GM12872 (cell line): ENCODE measurements around the gene TJP1.

ENCODE experiments used
- TF ChIP-seq, protein P1 (sequence below): IDR thresholded peaks from 3 replicates; pipeline ENCODE4 v1.5.1; 2011; ENCODE audit warnings: low read depth, mild to moderate bottlenecking, low read length, moderate library complexity; ENCODE audit not compliant: insufficient read depth

TJP1 gene

DNA sequence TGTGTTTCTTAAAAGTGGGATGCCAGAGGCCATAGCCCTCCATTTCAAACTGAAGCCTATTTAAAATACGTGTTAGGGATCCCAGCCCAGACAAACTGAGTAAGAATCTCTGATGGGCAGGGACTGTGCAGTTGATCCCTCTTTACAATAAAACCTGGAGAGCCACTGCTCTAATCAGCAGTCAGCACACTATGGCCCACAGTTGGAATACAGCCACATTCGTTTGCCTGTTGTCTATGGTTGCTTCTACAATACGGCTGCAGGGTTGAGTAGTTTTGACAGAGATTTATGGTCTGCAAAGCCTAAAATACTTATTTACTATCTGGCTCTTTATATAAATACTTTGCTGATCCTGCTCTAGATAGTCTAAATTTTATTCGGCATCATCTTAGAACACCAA, 32.4 kb downstream of the TJP1 start:
- TF ChIP-seq, protein P1, sequence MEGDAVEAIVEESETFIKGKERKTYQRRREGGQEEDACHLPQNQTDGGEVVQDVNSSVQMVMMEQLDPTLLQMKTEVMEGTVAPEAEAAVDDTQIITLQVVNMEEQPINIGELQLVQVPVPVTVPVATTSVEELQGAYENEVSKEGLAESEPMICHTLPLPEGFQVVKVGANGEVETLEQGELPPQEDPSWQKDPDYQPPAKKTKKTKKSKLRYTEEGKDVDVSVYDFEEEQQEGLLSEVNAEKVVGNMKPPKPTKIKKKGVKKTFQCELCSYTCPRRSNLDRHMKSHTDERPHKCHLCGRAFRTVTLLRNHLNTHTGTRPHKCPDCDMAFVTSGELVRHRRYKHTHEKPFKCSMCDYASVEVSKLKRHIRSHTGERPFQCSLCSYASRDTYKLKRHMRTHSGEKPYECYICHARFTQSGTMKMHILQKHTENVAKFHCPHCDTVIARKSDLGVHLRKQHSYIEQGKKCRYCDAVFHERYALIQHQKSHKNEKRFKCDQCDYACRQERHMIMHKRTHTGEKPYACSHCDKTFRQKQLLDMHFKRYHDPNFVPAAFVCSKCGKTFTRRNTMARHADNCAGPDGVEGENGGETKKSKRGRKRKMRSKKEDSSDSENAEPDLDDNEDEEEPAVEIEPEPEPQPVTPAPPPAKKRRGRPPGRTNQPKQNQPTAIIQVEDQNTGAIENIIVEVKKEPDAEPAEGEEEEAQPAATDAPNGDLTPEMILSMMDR, result no peak

DNA sequence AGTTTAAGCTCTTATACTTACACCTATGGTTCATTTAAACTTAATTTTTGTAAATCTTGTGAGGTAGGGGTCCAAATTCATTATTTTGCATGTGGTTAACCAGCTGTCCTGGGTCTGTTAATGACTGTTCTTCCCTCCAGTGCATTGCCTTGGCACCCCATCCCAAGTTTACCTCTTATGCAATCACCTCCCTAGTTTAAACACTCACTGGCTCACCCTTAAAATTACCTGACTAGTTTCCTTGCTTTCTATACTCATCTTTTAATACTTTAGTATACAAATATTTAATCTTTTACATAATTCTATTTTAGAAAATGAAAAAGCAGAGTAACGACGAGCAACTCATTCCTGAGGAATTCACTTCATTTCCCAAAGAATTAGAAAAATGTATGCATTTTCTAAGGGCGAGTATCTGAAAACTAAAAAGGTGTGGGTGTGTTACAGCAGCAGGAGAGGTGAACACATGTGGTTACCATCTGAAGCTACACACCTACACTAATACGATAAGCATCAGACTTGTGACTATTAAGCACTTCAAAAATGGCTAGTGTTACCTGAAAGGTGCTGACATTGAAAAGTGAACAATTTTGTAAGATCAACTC, 33.7 kb downstream of the TJP1 start:
- TF ChIP-seq, protein P1, result no peak

DNA sequence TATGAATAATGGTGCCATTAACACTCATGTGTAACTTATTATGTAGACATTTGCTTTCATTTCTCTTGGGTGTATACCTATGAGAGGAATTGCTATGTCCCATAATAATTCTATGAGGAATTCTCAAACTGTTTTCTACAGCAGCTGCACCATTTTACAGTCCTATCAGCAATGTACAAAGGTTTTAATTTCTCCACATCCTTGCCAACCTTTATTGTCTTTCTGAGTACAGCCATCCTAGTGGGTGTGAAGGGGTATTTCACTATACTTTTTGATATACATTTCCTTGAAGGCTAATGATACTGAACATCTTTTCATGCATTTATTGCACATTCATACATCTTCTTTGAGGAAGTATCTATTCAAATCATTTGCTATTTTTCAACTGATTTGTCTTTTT, 34.5 kb downstream of the TJP1 start:
- TF ChIP-seq, protein P1, result no peak

DNA sequence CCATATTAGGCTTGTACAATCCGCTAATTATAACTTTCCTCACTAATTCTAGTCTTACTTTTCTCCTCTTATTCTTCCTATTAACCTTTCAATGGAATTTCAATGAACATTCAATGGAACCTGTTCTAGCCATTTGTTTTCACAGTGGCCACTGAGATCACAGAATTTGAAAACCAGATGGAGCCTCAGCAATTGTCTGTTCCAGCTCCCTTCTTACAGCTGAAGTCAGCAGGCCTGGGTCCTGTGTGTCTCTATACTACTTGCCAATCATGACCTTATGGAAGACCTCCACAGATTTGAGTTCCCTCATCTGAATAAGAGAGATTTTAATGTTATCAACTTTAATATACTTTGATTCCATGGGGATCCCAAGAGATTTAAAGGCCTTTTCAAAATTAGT, 36.6 kb downstream of the TJP1 start:
- TF ChIP-seq, protein P1, result no peak

DNA sequence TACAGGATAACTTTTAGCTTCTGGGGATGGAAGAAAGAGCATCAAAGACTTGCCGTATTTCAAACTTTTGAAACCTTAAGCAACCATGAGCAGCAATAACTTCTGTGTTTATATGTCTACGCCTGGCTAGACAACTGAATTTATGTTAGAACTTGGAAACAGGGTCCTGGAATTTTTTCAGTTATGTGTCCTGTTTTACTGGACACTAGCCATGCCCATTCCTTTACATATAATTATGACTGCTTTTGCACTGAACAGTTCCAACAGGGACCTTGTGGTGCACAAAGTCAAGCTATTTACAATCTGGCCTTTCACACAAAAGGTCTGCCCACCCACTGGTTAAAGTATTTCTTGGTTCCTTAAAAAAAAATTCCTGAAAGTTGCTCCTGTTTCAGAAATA, 37.1 kb downstream of the TJP1 start:
- TF ChIP-seq, protein P1, result no peak

DNA sequence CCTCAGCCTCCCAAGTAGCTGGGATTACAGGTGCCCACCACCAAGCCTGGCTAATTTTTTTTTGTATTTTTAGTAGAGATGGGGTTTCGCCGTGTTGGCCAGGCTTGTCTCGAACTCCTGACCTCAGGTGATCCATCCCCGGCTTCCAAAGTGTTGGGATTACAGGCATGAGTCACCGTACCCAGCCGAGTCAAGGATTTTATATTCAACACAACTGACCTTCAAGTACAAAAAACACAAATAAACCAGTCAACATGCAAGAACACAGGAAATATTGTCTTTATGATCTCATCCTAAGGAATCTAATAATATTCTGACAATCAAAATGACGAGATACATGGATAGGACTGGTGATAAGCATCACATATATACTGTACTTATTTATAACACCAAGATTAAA, 37.9 kb downstream of the TJP1 start:
- TF ChIP-seq, protein P1, result no peak

DNA sequence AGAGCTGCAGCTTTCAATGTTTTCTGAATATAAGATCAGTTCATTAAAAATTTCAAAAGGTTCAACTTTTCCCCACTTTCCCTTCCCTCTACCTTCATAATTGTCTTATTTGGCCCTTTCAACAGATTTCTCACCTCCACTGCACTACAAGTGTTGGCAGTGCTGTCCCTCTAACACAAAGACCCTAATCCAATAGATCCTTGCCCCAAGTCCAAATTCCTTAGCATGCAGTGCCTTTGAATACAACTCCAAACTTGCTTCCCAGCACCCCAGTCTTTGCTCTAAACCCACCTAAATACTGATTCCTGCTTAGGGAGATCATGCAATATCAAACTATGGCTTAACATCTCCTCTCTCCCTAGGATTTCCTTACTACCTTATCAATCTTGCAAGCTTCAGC, 43.9 kb downstream of the TJP1 start:
- TF ChIP-seq, protein P1, result no peak
